Calu3 (cell line): ENCODE results near the gene DAGLA. TPM values are rescaled to one million over a fixed set of nuclear protein-coding genes. Genes with fewer than 3 reads are reported as not detected.

ENCODE experiments used
- BruUV-seq: library from RNA; stranded (reverse); fragments of 400-500 nt; replicated peaks from 2 replicates; lab custom pipeline; 2021; lab: Mats Ljungman, UMichigan
- CTCF ChIA-PET: fragments of 300-600 bp; sonication (Branson Sonifier 250); formaldehyde crosslinking; loops from one replicate; lab custom pipeline; 2022; ENCODE audit warnings: antibody characterized with exemption; lab: Charles Lee
- DNase-seq: peaks from one replicate; pipeline ENCODE4 v3.0.0; 2022
- H3K27ac Mint-ChIP-seq: one replicate; pipeline ENCODE4 v1.8.0; 2022; ENCODE audit warnings: mixed read lengths; ENCODE audit not compliant: unreplicated experiment
- H3K27me3 Mint-ChIP-seq: one replicate; pipeline ENCODE4 v1.8.0; 2022; ENCODE audit warnings: mixed read lengths; ENCODE audit not compliant: unreplicated experiment
- H3K36me3 Mint-ChIP-seq: one replicate; pipeline ENCODE4 v1.8.0; 2022; ENCODE audit warnings: mild to moderate bottlenecking, moderate library complexity, mixed read lengths; ENCODE audit not compliant: insufficient read depth, unreplicated experiment
- H3K4me1 Mint-ChIP-seq: one replicate; pipeline ENCODE4 v1.8.0; 2022; ENCODE audit warnings: mild to moderate bottlenecking, low read depth, mixed read lengths; ENCODE audit not compliant: unreplicated experiment
- H3K4me3 Mint-ChIP-seq: one replicate; pipeline ENCODE4 v1.8.0; 2022; ENCODE audit warnings: mild to moderate bottlenecking, low read depth, moderate library complexity, mixed read lengths; ENCODE audit not compliant: unreplicated experiment
- H3K9me3 Mint-ChIP-seq: one replicate; pipeline ENCODE4 v1.8.0; 2022; ENCODE audit warnings: low read depth, mixed read lengths; ENCODE audit not compliant: unreplicated experiment
- CTCF ChIP-seq: fragments of 200-600 bp; IDR thresholded peaks from one replicate; pipeline ENCODE4 v1.8.0; 2022; ENCODE audit warnings: antibody characterized with exemption; ENCODE audit not compliant: unreplicated experiment
- intact Hi-C: fragments of 100-400 bp; cut with micrococcal nuclease; formaldehyde crosslinking; loops from one replicate; pipeline ENCODE4 v1.10.0; 2022; ENCODE audit not compliant: unreplicated experiment
- total RNA-seq: library from RNA; stranded (reverse); gene quantifications from 2 replicates; pipeline ENCODE4 v1.2.3, GENCODE V29; 2022

DAGLA gene
- total RNA-seq, 1 experiment from 2014 or later: 7.5 TPM

- H3K27me3 Mint-ChIP-seq: no peaks in the 10 kb centered on the region
- no peak for TF ChIP-seq CTCF
- no peak overlapping the region for H3K27ac Mint-ChIP-seq
- H3K9me3 Mint-ChIP-seq: no peaks in the 10 kb centered on the region
- H3K4me3 Mint-ChIP-seq: no peak overlapping the region
- CTCF ChIA-PET: no interaction called here
- intact Hi-C loops: loop anchor here (5.0 kb wide), 1 partner anchor 77 kb away; no protein-coding TSS in a partner anchor
- BruUV-seq: no TSS peak
- peaks cover 19% of the 10 kb centered on the region for H3K4me1 Mint-ChIP-seq
- peaks cover 44% of the 10 kb centered on the region for H3K36me3 Mint-ChIP-seq
- no peak for DNase-seq
Observed at GRCh38 chr11:61734767-61735166, 54.6 kb downstream of the DAGLA start.

GRCh38 chr11:61735391-61735790, 55.2 kb downstream of the DAGLA start:
- Mint-ChIP-seq H3K36me3 (peaks cover 38% of the 10 kb centered on the region), H3K4me1 (peaks cover 13% of the 10 kb centered on the region), H3K27me3 (no peaks in the 10 kb centered on the region), H3K27ac (no peak overlapping the region), H3K9me3 (no peaks in the 10 kb centered on the region), H3K4me3 (no peak overlapping the region)
- CTCF ChIA-PET: no interaction called here
- DNase-seq: no peak
- intact Hi-C loops: no loop called here
- no peak for TF ChIP-seq CTCF
- BruUV-seq: no TSS peak

GRCh38 chr11:61736310-61736709, 56.1 kb downstream of the DAGLA start:
- peaks cover 10% of the 10 kb centered on the region for H3K4me1 Mint-ChIP-seq
- no peak overlapping the region for H3K4me3 Mint-ChIP-seq
- no peak overlapping the region for H3K27ac Mint-ChIP-seq
- CTCF ChIA-PET: interaction anchor here (0.6 kb wide), 1 partner anchor 43 kb away, joined by 4 read pairs; no protein-coding TSS in a partner anchor
- no peaks in the 10 kb centered on the region for H3K27me3 Mint-ChIP-seq
- no TSS peak for BruUV-seq
- peaks cover 34% of the 10 kb centered on the region for H3K36me3 Mint-ChIP-seq
- H3K9me3 Mint-ChIP-seq: no peaks in the 10 kb centered on the region
- no peak for TF ChIP-seq CTCF
- intact Hi-C loops: no loop called here
- DNase-seq: no peak

GRCh38 chr11:61737131-61737530, 56.9 kb downstream of the DAGLA start:
- Mint-ChIP-seq H3K4me1 (peaks cover 13% of the 10 kb centered on the region), H3K4me3 (no peak overlapping the region), H3K9me3 (no peaks in the 10 kb centered on the region), H3K27ac (no peak overlapping the region), H3K27me3 (no peaks in the 10 kb centered on the region), H3K36me3 (peaks cover 33% of the 10 kb centered on the region)
- CTCF ChIA-PET: no interaction called here
- BruUV-seq: no TSS peak
- DNase-seq: no peak
- no peak for TF ChIP-seq CTCF
- intact Hi-C loops: no loop called here
